ENCODE results near the gene RAB3B. TPM values are rescaled to one million over a fixed set of nuclear protein-coding genes. Genes with fewer than 3 reads are reported as not detected.

Gene RAB3B
- total and polyA plus RNA-seq, 9 of the 15 experiments (the other 6 are each of a cell fraction or from before 2014, with no cell fraction given) = 0.07 to 0.47 (median 0.27) TPM

- TF ChIP-seq NR0B1 (IDR thresholded peaks at IDR 0.05; ENCODE audit: partially characterized antibody) (no peak), KLF10 (CRISPR knock-in tag; IDR thresholded peaks at IDR 0.05) (no peak), HDAC1 (IDR thresholded peaks at IDR 0.05) (peak in 1 of 2 experiments; percentile 48; a peak in 3 of 4 replicates), NEUROD1 (IDR thresholded peaks at IDR 0.05; ENCODE audit: borderline replicate concordance, low read depth, low read length, partially characterized antibody) (no peak), PRPF4 (IDR thresholded peaks at IDR 0.05; ENCODE audit: insufficient read depth, low read depth, low read length, poor library complexity, severe bottlenecking) (no peak), SRSF3 (IDR thresholded peaks at IDR 0.05; ENCODE audit: insufficient read depth, low read length) (no peak), FOXJ2 (tag; IDR thresholded peaks at IDR 0.05) (no peak), ETV5 (CRISPR knock-in tag; IDR thresholded peaks at IDR 0.05; ENCODE audit: low read depth) (0 out of 2 replicates have a peak, but pooled peaks have one; percentile 54), SMARCA5 (IDR thresholded peaks at IDR 0.05) (no peak), ZNF12 (CRISPR knock-in tag; IDR thresholded peaks at IDR 0.05) (no peak), ZNF395 (CRISPR knock-in tag; IDR thresholded peaks at IDR 0.05) (no peak), ZBTB1 (CRISPR knock-in tag; IDR thresholded peaks at IDR 0.05; ENCODE audit: borderline replicate concordance, low read depth) (no peak), GATAD2A (IDR thresholded peaks at IDR 0.05) (no peak), SMAD1 (IDR thresholded peaks at IDR 0.05; ENCODE audit: low read depth, low read length, partially characterized antibody) (no peak), HEY1 (CRISPR knock-in tag; IDR thresholded peaks at IDR 0.05; ENCODE audit: borderline replicate concordance) (no peak), ZNF224 (CRISPR knock-in tag; IDR thresholded peaks at IDR 0.05) (0 out of 2 replicates have a peak, but pooled peaks have one; percentile 45)
Observed at GRCh38 chr1:51877434-51878307, 112.8 kb downstream of the RAB3B start (continued).
